ENCODE measurements around the gene OAF. TPM values are rescaled to one million over a fixed set of nuclear protein-coding genes. Genes with fewer than 3 reads are reported as not detected.
A peak's percentile ranks its signal among the peaks of the same experiment; 100 is the strongest.

Gene OAF
- total and polyA plus RNA-seq, 5 donors = 21.6 to 57.1 (median 43.1) TPM

GRCh38 chr11:120207512-120207911 lies 3.3 kb upstream of the OAF start:
- peaks cover 14% of the 10 kb centered on the region for H3K4me1 ChIP-seq (ENCODE audit: control insufficient read depth, insufficient read depth, low read length)
- no peak overlapping the region for H3K4me3 ChIP-seq (ENCODE audit: low read length)
- no peaks in the 10 kb centered on the region for H3K9me3 ChIP-seq (ENCODE audit: control insufficient read depth, low read length)
- intact Hi-C loops (cut with DNase I) = no loop called here
- WGBS = 89% methylated on average over 7 of the region's 7 CpGs
- H3K27me3 ChIP-seq (ENCODE audit: control insufficient read depth, insufficient read depth) = no peaks in the 10 kb centered on the region
- no peak overlapping the region for H3K27ac ChIP-seq (ENCODE audit: low read length)
- DNase-seq (no peak), ATAC-seq (no peak)

DNA sequence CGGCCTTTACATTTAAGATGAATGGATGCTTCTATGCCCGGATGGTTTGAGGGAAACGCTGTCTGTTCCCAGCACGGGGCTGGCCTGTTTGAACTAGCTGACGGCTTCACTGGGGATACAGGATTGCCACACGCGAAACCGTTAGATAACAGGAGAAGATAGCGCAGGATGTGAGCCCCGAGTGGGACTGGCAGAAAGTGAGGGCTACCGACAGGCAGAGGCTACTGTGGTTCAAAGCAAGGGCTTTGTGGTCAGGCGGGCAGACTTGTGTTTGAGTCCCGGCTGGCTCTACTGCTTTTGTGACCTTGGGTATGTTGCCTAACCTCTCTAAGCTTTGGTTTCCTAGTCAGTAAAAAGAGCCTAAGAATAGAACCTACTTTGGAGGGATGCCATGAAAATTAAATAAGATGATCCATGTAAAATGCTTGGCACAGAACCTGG lies 2.8 kb upstream of the OAF start:
- intact Hi-C loops (cut with DNase I) = no loop called here
- DNase-seq = no peak
- WGBS = 45% methylated on average over 13 of the region's 13 CpGs
- H3K9me3 ChIP-seq (ENCODE audit: control insufficient read depth, low read length) = no peaks in the 10 kb centered on the region
- peak overlapping the region; percentile 49 for H3K27ac ChIP-seq (ENCODE audit: low read length)
- no peak for ATAC-seq
- peaks cover 14% of the 10 kb centered on the region for H3K4me1 ChIP-seq (ENCODE audit: control insufficient read depth, insufficient read depth, low read length)
- no peaks in the 10 kb centered on the region for H3K27me3 ChIP-seq (ENCODE audit: control insufficient read depth, insufficient read depth)
- H3K4me3 ChIP-seq (ENCODE audit: low read length) = no peak overlapping the region

DNA sequence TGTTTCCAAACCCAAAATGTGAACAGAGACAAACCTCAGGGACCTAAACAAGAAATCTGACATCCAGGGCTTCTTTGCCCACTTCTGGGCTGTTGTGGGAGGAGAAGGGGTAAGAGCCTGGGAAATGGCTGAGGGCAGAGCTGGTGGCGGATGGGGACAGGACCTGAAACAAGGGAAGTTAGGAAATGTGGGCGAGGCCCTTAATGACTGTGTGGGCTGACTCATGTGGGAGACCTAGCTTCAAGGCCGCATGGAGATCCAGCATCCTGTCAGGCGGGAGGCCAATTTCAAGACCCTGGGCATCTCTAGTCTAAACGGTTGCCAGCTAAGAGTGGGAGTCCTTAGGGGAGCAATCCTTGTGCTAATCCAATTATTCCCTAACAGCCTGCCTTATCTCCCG lies 2.1 kb upstream of the OAF start:
- Histone ChIP-seq H3K9me3 (ENCODE audit: control insufficient read depth, low read length) (no peaks in the 10 kb centered on the region), H3K27ac (ENCODE audit: low read length) (peak overlapping the region; percentile 45), H3K27me3 (ENCODE audit: control insufficient read depth, insufficient read depth) (no peaks in the 10 kb centered on the region), H3K4me3 (ENCODE audit: low read length) (no peak overlapping the region), H3K4me1 (ENCODE audit: control insufficient read depth, insufficient read depth, low read length) (peaks cover 14% of the 10 kb centered on the region)
- intact Hi-C loops (cut with DNase I) = no loop called here
- ATAC-seq = peak in 1 of 2 donors; percentile 69
- peak in 2 of 3 donors; percentile 54 to 65 for DNase-seq
- WGBS = 44% methylated on average over 6 of the region's 6 CpGs

DNA sequence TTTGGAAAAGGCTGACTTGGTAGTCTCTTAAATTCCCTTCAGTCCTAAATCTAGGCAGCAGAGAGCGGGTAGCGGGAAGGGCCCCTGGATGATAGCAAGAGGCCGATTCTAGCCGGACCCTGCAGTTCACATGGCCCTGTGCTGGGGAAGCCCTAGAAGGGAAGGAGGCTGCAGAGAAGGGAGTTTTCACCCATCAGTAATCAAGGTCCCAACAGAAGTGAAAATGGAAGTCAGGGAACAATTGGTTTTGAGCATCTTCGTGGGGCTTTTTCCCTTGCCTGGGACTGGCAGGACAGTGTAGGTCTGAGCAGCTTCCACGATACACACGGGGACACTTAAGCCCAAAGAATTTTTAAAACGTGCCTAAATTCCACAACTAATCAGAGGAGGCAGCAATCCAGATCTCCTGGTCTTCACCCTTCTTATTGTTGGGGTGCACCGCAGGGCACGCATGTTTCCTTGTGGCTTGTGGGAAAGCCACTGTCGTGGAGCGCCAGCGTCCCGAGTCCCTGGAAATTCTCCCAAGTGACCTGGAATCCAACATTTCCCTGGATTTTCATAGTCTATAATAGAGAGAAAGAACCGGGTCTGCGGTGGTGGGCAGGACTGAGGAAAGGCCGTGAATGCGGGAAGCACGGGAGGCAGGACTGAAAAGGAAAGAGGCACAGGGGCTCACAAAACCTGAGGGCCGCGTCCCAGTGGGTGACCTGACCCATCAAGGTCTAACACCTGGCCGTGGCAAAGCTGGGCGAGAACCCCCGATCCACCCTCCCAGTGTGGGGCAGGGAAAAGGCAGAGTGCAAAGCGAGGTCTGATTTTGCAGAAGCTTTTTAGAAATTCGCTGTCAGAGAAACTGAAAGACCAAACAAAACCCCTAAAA lies 846 bp upstream of the OAF start:
- peak in 1 of 3 donors; percentile 67 for DNase-seq
- WGBS = 16% methylated on average over 26 of the region's 26 CpGs
- Histone ChIP-seq H3K27me3 (ENCODE audit: control insufficient read depth, insufficient read depth) (no peaks in the 10 kb centered on the region), H3K4me1 (ENCODE audit: control insufficient read depth, insufficient read depth, low read length) (peaks cover 14% of the 10 kb centered on the region), H3K9me3 (ENCODE audit: control insufficient read depth, low read length) (no peaks in the 10 kb centered on the region), H3K4me3 (ENCODE audit: low read length) (peak overlapping the region; percentile 70), H3K27ac (ENCODE audit: low read length) (peak overlapping the region; percentile 91)
- intact Hi-C loops (cut with DNase I) = no loop called here
- no peak for ATAC-seq

DNA sequence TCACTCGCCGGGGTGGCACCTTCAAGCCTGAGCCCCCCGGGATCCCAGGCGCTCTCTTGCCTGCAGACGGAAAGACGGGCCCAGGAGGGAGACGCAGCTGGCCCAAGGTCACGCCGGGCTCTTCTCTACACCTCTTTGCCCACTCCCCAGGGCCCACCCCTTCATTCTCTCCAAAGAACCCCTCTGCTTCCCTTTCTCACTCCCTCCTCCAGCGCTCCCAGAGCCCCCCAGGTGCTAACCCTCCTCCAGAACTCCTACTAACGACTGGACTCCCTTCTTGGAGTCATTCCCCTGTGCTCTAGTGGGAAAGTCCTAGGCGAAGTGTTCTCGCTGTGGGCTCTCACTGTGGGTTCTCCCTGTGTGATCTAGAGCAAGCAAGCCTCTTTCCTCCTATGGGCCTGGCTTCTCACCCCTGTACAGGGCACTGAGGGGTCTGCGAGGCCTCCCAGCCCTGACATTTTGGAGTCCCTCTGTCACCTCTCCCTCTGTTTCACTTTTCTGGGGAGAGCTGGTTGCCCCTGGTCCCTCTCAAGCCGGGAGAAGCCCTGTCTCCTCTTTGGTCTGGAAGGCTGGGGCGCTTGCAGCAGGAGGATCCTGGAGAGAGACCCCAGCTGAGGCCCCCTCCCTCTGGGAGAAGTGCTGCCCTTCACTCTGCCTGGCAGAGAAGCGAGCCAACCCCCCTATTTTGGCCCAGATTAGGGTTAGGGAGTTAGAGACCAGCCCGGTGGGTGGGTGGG lies 858 bp downstream of the OAF start:
- peaks cover 16% of the 10 kb centered on the region for H3K4me1 ChIP-seq (ENCODE audit: control insufficient read depth, insufficient read depth, low read length)
- DNase-seq (no peak), ATAC-seq (no peak)
- no peaks in the 10 kb centered on the region for H3K9me3 ChIP-seq (ENCODE audit: control insufficient read depth, low read length)
- intact Hi-C loops (cut with DNase I) = no loop called here
- WGBS = 26% methylated on average over 18 of the region's 18 CpGs
- no peaks in the 10 kb centered on the region for H3K27me3 ChIP-seq (ENCODE audit: control insufficient read depth, insufficient read depth)
- peak overlapping the region; percentile 39 for H3K27ac ChIP-seq (ENCODE audit: low read length)
- peak overlapping the region; percentile 70 for H3K4me3 ChIP-seq (ENCODE audit: low read length)

GRCh38 chr11:120212259-120212878 lies 1.5 kb downstream of the OAF start:
- ATAC-seq (no peak), DNase-seq (no peak)
- intact Hi-C loops (cut with DNase I) = no loop called here
- Histone ChIP-seq H3K27me3 (ENCODE audit: control insufficient read depth, insufficient read depth) (no peaks in the 10 kb centered on the region), H3K4me1 (ENCODE audit: control insufficient read depth, insufficient read depth, low read length) (peaks cover 16% of the 10 kb centered on the region), H3K4me3 (ENCODE audit: low read length) (peak overlapping the region; percentile 70), H3K27ac (ENCODE audit: low read length) (peak overlapping the region; percentile 55), H3K9me3 (ENCODE audit: control insufficient read depth, low read length) (no peaks in the 10 kb centered on the region)
- 45% methylated on average over 13 of the region's 13 CpGs for WGBS

GRCh38 chr11:120212926-120213325 lies 2.1 kb downstream of the OAF start:
- ATAC-seq = no peak
- no peak for DNase-seq
- peak overlapping the region; percentile 55 for H3K27ac ChIP-seq (ENCODE audit: low read length)
- intact Hi-C loops (cut with DNase I) = no loop called here
- peak overlapping the region; percentile 70 for H3K4me3 ChIP-seq (ENCODE audit: low read length)
- WGBS = 73% methylated on average over 2 of the region's 2 CpGs
- H3K9me3 ChIP-seq (ENCODE audit: control insufficient read depth, low read length) = no peaks in the 10 kb centered on the region
- H3K4me1 ChIP-seq (ENCODE audit: control insufficient read depth, insufficient read depth, low read length) = peaks cover 15% of the 10 kb centered on the region
- no peaks in the 10 kb centered on the region for H3K27me3 ChIP-seq (ENCODE audit: control insufficient read depth, insufficient read depth)

DNA sequence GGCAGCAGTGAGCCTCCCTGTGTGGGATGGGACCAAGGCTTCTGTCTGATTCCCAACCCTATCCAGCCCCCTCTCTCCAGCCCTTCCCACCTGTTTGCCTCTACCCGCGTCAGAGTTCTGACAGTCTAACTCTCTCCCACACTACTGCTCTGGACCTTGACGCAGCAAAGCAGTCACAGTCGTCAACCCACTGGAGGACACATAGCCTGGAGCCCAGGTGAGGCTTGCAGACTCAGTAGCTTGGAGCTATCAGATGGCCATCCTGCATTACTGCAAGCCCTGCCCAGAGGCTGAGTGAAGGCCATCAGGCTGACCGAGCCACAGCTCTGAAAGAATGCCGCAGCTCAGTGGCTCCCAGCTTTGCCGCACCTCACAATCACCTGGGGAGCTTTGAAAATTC lies 3.7 kb downstream of the OAF start:
- peak in 1 of 3 donors; percentile 5 for DNase-seq
- no peaks in the 10 kb centered on the region for H3K9me3 ChIP-seq (ENCODE audit: control insufficient read depth, low read length)
- 84% methylated on average over 7 of the region's 7 CpGs for WGBS
- ATAC-seq = no peak
- no peak overlapping the region for H3K27ac ChIP-seq (ENCODE audit: low read length)
- intact Hi-C loops (cut with DNase I) = no loop called here
- no peak overlapping the region for H3K4me3 ChIP-seq (ENCODE audit: low read length)
- H3K4me1 ChIP-seq (ENCODE audit: control insufficient read depth, insufficient read depth, low read length) = peaks cover 15% of the 10 kb centered on the region
- H3K27me3 ChIP-seq (ENCODE audit: control insufficient read depth, insufficient read depth) = no peaks in the 10 kb centered on the region

GRCh38 chr11:120215634-120216033 lies 4.8 kb downstream of the OAF start:
- WGBS = 32% methylated on average over 5 of the region's 5 CpGs
- ATAC-seq = peak; percentile 8 to 52
- H3K4me3 ChIP-seq (ENCODE audit: low read length) = no peak overlapping the region
- intact Hi-C loops (cut with DNase I) = loop anchor here in 1 of 4 donors (5.0 kb wide), 1 partner anchor 33 kb away; no protein-coding TSS in a partner anchor
- peak; percentile 74 to 81 (median 75) for DNase-seq
- no peaks in the 10 kb centered on the region for H3K27me3 ChIP-seq (ENCODE audit: control insufficient read depth, insufficient read depth)
- peak overlapping the region; percentile 33 for H3K27ac ChIP-seq (ENCODE audit: low read length)
- peaks cover 9% of the 10 kb centered on the region for H3K4me1 ChIP-seq (ENCODE audit: control insufficient read depth, insufficient read depth, low read length)
- H3K9me3 ChIP-seq (ENCODE audit: control insufficient read depth, low read length) = no peaks in the 10 kb centered on the region

GRCh38 chr11:120216426-120217102 lies 5.7 kb downstream of the OAF start:
- WGBS = 82% methylated on average over 8 of the region's 8 CpGs
- ATAC-seq (no peak), DNase-seq (peak in 1 of 3 donors; percentile 39)
- Histone ChIP-seq H3K4me3 (ENCODE audit: low read length) (no peak overlapping the region), H3K27me3 (ENCODE audit: control insufficient read depth, insufficient read depth) (no peaks in the 10 kb centered on the region), H3K4me1 (ENCODE audit: control insufficient read depth, insufficient read depth, low read length) (peaks cover 7% of the 10 kb centered on the region), H3K9me3 (ENCODE audit: control insufficient read depth, low read length) (no peaks in the 10 kb centered on the region), H3K27ac (ENCODE audit: low read length) (peak overlapping the region; percentile 33)
- intact Hi-C loops (cut with DNase I) = loop anchor here in 1 of 4 donors (5.0 kb wide), 1 partner anchor 34 kb away; no protein-coding TSS in a partner anchor
